HG02642 (cell line): ENCODE measurements around the gene WDPCP.
"Not testable (repeated sequence)": the region's sequence is repeated elsewhere in the genome, so short reads cannot be mapped to it uniquely, and the experiment has no call there.

Experiments used
- ATAC-seq: cut with Tn5 transposase; IDR thresholded peaks from one replicate; pipeline ENCODE4 v1.9.1; 2021; ENCODE audit warnings: mild to moderate bottlenecking; ENCODE audit not compliant: unreplicated experiment, poor library complexity

Gene WDPCP

DNA sequence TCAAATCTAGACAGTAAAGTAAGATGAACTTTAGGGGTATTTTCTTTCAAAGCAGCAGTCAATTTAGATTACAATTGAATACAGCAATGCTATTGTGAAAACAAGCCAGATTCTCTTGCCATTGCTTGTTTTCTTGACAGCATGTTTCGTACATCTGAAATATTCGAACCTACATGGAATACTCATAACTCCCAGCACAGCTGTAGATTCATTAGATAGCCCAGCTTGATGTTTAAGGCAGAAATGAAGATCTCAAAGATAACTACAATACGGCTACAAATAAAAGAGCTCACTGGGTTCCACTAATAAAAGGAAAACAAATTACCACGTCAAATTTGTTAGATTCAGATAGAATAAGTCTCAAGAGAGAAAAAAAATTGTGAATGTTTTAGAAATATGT is 208.8 kb downstream of the WDPCP start:
- no peak for ATAC-seq

DNA sequence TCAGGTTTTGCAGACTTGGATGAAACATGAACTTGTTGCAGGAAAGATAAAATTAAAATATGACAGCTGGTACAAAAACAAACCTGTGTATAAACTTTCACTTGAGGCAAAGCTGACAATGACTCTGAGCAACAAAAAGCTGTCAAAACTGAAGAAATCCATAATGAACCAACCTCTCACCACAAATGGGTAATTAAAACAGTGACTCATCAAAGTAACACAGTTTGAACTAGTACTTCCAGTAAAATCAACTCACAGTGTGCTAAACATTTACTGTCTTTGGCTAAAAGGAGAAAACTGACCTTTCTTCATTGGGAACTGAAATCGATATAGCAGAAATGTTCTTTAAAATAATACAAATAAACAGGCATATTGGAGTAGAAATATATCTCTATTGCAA is 209.7 kb downstream of the WDPCP start:
- no peak for ATAC-seq

DNA sequence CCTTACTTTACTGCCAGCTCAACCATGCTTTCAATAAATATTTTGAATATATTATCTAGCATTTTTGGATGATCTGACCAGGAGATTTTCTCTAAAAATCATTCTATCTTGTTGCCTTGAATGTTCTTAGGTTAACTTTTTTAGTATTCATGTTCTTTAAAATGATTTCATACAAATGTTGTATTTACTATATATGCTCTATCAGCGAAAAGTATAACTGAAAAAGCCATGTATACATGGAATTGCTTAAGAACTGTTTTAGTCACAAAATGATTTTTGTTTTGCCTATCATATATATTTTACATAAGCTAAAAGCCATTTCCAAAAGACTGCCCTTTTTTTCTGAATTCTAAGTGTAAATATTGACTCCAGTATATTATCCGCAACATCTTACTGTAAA is 213.9 kb downstream of the WDPCP start:
- ATAC-seq = no peak

GRCh38 chr2:63372549-63372948 is 215.7 kb downstream of the WDPCP start:
- ATAC-seq = no peak

- ATAC-seq = no peak
Measured at GRCh38 chr2:63369146-63369545, 219.1 kb downstream of the WDPCP start.

- no peak for ATAC-seq
Measured at GRCh38 chr2:63364866-63365265, 223.4 kb downstream of the WDPCP start.

- ATAC-seq = not testable (repeated sequence)
Measured at GRCh38 chr2:63357722-63358121, 230.6 kb downstream of the WDPCP start.

DNA sequence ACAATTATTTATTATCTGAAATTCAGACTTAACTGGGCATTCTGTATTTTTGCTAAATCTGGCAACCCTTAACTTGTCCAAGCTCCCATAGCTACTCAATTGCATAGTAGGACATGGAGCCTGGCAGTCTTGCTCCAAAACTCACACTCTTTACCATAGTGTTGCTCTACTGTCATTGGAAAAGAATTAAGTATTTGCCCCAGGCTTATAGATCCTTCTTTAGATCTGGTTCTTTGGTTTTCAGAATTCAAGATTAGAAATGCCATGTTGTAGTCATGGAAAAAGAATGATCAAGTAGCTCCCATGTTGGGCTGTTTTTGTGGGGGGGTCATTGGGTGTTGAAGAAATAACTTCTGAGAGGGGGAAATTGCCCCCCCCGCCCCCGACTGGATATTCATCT is 240.9 kb downstream of the WDPCP start:
- no peak for ATAC-seq

GRCh38 chr2:63346411-63346810 is 241.9 kb downstream of the WDPCP start:
- no peak for ATAC-seq

DNA sequence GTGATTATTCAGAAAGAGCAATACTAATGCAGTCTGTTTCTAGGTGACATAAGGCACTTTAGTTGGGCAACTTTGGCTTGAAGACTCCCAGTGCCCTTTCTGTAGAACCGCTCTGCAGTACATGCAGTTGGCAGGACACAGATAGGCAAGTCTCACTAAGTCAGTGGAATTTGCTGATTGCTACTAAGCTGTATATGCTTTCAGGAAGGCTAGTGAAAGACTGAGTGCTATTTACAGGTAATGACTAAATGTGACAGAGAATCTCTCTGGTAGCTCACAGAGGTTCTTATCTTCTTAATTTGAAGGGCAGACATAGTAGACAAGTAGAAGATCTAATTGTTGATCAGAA is 243.0 kb downstream of the WDPCP start:
- no peak for ATAC-seq

DNA sequence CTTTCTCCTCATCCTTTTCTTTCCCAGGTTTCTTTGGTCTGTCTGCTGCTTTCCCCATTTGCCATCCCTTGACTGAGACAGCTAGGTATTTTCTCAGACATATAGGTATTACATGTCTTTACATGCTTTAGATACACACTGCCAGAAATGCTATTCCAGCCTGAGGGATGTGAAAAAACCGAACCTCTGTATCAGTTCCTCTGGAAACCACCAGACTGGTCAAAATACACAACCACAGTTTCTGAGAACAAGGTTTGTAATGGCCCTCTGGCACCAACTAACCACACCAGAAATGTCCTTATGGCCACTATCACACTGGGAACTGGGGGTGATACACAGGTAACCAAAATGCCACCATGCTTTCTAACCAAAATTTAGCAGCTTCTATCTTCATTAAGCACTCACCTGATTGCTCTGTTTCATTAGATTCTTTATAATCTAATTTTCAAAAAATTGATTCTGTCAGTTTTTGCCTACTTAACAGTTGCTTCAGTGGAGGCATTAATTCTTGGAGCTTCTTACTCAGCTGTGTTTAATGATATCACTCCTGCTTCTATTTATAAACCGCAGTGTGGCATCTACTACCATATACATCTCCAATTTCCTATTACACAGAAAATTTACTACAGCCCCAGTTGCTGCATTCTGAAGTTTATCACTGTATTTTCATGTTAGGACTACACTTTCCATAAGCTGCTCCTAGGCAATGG is 243.5 kb downstream of the WDPCP start:
- no peak for ATAC-seq

DNA sequence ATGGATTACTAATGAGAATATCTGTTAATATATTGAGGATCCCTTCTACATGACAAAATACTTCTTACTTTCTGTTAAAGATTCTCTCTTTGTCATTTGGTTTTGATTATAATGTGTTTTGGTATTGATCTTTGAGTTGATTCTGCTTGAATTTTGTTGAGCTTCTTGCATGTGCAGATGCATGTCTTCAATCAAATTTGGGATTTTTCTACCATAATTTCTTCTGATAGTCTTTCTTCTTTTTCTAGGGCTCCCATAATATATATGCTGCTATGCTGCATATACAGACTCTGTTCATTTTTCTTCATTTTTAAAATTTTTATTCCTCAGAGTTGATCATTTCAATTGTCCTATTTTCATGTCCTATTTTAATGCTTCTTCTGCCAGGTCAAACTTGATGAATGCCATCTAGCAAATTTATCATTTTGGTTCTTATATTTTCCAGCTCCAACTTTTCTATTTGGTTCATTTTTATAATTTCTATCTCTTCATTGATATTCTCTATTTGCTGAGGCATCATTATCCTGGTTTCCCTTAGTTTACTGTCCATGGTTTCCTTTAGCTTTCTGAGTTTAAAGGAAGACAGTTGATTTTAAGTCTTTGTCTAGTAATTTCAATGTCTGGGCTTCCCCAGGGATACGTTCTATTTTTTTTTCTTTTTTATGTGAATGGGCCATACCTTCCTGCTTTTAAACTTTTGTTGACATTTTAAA is 244.7 kb downstream of the WDPCP start:
- ATAC-seq = no peak

DNA sequence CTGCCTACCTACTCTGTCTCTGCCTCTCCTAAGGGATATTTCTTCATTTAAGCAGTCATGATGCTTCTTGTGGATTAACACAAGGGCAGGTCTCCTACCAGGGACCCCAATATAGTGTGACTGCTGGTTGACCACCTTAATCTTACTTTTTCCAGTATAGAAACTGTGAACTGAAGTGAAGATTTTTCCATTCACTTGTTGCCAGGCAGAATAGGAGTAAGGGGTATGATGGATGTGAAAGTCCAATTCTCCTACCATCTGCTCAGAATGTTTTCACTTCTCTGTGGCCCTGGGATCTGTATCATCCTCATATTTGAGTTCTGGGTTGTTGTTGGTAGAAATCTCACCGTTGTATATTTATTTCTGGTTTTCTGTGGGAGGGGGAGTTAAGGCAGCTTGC is 247.8 kb downstream of the WDPCP start:
- ATAC-seq = no peak

DNA sequence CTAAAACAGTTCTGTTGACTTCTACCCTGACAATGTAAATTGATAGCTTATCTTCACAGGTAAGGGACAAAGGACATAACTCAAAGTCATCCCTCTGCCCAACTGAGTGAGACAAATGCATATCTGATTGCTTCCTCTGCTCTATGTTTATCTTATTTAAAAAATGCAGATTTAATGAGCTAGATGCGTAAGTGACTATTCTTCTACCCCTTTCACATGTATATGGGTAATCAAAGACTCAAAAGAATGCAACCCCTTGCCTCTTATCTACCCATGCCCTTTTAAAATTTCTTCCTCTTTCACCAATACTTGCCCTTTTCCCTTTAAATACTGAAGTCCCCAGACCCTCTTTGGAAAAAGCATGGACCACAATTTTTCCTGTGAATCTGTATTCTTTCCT is 253.4 kb downstream of the WDPCP start:
- no peak for ATAC-seq

- ATAC-seq = no peak
Measured at GRCh38 chr2:63326473-63326872, 261.8 kb downstream of the WDPCP start.

- not testable (repeated sequence) for ATAC-seq
Measured at GRCh38 chr2:63323662-63324061, 264.6 kb downstream of the WDPCP start.

DNA sequence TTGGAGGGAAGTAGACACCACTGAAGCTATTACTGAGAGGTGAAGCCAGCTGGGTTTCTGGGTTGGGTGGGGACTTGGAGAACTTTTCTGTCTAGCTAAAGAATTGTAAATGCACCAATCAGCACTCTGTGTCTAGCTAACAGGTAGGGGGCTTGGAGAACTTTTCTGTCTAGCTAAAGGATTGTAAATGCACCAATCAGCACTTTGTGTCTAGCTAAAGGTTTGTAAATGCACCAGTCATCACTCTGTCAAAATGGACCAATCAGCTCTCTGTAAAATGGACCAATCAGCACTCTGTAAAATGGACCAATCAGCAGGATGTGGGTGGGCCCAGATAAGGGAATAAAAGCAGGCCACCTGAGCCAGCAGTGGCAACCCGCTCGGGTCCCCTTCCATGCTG is 266.3 kb downstream of the WDPCP start:
- ATAC-seq = not testable (repeated sequence)

GRCh38 chr2:63320669-63321068 is 267.6 kb downstream of the WDPCP start:
- ATAC-seq = no peak

DNA sequence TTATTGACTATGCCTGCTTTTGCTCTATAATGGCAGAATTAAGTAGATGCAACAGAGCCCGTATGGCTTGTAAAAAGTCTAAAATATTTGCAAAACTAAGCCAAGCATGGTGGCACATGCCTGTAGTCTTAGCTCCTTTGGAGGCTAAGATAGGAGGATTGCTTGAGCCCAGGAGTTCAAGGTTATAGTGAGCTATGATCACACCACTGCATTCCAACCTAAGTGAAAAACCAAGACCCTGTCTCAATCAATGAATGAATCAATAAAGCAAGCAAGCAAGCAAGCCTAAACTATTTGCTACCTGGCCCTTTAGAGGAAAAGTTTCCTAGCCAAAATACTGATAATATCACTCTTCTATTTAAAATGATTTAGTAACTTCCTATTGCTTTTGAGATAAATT is 277.7 kb downstream of the WDPCP start:
- ATAC-seq = no peak

GRCh38 chr2:63301481-63301880 is 286.8 kb downstream of the WDPCP start:
- no peak for ATAC-seq

DNA sequence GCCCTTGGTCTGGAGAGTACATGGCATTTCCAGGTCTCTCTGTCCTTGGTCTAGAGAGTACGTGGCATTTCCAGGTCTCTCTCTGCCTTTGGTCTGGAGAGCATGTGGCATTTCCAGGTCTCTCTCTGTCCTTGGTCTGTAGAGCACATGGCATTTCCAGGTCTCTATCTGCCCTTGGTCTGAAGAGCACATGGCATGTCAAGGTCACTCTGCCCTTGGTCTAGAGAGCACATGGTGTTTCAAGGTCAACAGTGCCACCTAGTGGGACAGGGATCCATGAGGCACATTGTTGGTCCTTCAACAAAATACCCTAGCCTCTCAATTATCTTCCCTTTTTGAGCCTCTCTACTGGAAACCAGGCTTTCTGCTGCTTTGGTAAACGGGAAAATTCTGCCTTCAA is 287.4 kb downstream of the WDPCP start:
- no peak for ATAC-seq

GRCh38 chr2:63287956-63288355 is 300.3 kb downstream of the WDPCP start:
- no peak for ATAC-seq
